ENCODE data around the gene POC1A. TPM values are rescaled to one million over a fixed set of nuclear protein-coding genes. Genes with fewer than 3 reads are reported as not detected.

POC1A gene
- total and polyA plus RNA-seq, 10 donors = 1.6 to 4.4 (median 2.9) TPM

DNA sequence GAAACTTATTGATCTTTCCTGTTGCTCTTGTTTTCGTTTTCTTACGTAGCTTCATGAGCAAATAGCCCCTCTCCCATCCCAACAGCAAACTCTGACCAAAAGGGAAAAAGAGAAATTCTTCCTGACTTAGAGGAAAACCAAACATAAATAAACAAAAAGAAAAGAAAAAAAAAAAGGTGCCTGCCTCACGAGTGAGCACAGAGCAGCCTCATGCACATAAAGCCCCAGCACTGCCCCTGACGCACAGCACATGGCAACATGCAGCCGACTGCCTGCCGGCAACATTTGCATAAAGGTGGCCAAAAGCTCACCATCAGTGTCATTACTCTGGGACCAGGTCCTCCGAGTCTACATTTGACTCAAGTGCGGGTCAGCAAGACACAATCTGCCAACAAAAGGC lies 6.4 kb downstream of the POC1A start:
- H3K4me1 ChIP-seq = peaks cover 0 to 14% (median 8%) of the 10 kb centered on the region in 6 donors
- TF ChIP-seq POLR2AphosphoS5 (IDR thresholded peaks at IDR 0.05) (no peak), CTCF (IDR thresholded peaks at IDR 0.05 in 8 of 11, conservative IDR thresholded peaks at IDR 0.05 in 3 of 11) (no peak), POLR2A (IDR thresholded peaks at IDR 0.05) (no peak)
- intact Hi-C loops (cut with DNase I; ENCODE audit: low total_unique reads) = no loop called here
- H3K27ac ChIP-seq = no peak overlapping the region
- peaks cover 0 to 51% (median 0%) of the 10 kb centered on the region in 6 donors for H3K36me3 ChIP-seq
- WGBS, 5 donors = 91 to 94% (median 93%) methylated on average over 8 of the region's 8 CpGs
- peak; percentile 23 for DNase-seq
- no peaks in the 10 kb centered on the region for H3K27me3 ChIP-seq (replicated peaks in 1 of 7)
- H3K4me3 ChIP-seq = no peak overlapping the region
- H3K9me3 ChIP-seq = no peaks in the 10 kb centered on the region

DNA sequence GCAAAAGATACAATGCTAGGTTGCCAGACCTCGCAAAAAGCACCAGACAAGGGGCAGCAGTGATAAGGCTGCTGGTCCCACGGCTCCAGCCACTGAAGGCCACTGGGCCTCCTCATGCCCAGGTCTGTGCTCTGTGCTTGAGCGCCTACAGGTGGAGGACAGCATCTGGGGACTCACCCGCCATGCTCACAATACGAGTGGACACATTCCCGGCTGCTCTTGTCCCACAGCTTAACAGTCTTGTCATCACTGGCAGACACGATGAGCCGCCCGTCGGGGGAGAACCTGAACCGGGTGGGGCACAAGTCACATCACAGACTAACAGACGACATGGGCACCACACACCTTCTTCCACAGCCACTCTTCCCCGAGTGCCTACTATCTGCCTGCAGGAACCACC lies 7.4 kb downstream of the POC1A start:
- Histone ChIP-seq H3K27me3 (replicated peaks in 1 of 7) (no peaks in the 10 kb centered on the region), H3K9me3 (no peaks in the 10 kb centered on the region), H3K36me3 (peaks cover 0 to 60% (median 0%) of the 10 kb centered on the region in 6 donors), H3K27ac (no peak overlapping the region), H3K4me3 (no peak overlapping the region), H3K4me1 (peaks cover 0 to 11% (median 8%) of the 10 kb centered on the region in 6 donors)
- WGBS, 5 donors = 94 to 97% (median 96%) methylated on average over 12 to 13 of the region's 13 CpGs
- TF ChIP-seq CTCF (IDR thresholded peaks at IDR 0.05 in 8 of 11, conservative IDR thresholded peaks at IDR 0.05 in 3 of 11) = no peak
- intact Hi-C loops (cut with DNase I; ENCODE audit: low total_unique reads) = no loop called here
- peak; percentile 55 for DNase-seq

DNA sequence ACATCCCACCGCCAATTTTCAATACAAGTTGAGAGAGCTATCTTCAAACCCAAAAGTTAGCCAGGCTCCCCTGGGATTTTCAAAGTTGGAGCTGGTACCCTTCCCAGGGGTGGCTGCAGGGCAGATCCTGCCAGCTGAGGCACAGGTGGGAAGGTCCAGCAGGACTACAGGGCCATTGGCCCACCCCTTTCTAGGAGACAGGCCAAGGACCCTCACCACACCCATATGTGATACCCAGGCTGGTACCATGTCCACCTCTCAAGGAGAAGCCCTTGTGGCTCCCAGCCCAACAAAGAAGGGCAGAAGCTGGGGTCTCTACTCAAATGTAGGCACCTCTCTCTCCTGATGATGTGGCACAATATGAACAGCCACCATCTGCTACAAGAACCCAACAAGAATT lies 8.0 kb downstream of the POC1A start:
- WGBS, 5 donors = 90 to 100% (median 96%) methylated on average over 1 of the region's 1 CpG
- Histone ChIP-seq H3K4me1 (peaks cover 0 to 11% (median 8%) of the 10 kb centered on the region in 6 donors), H3K9me3 (no peaks in the 10 kb centered on the region), H3K27ac (no peak overlapping the region), H3K27me3 (replicated peaks in 1 of 7) (no peaks in the 10 kb centered on the region), H3K4me3 (no peak overlapping the region), H3K36me3 (peaks cover 0 to 66% (median 0%) of the 10 kb centered on the region in 6 donors)
- intact Hi-C loops (cut with DNase I; ENCODE audit: low total_unique reads) = no loop called here
- DNase-seq = peak; percentile 30
- TF ChIP-seq POLR2A (IDR thresholded peaks at IDR 0.05) (no peak), CTCF (IDR thresholded peaks at IDR 0.05 in 8 of 11, conservative IDR thresholded peaks at IDR 0.05 in 3 of 11) (no peak), POLR2AphosphoS5 (IDR thresholded peaks at IDR 0.05) (no peak)

- intact Hi-C loops (cut with DNase I; ENCODE audit: low total_unique reads) = no loop called here
- DNase-seq = peak; percentile 53
- WGBS, 5 donors = 95 to 100% (median 96%) methylated on average over 8 of the region's 8 CpGs
- Histone ChIP-seq H3K9me3 (no peaks in the 10 kb centered on the region), H3K36me3 (peaks cover 0 to 71% (median 0%) of the 10 kb centered on the region in 6 donors), H3K27me3 (replicated peaks in 1 of 7) (no peaks in the 10 kb centered on the region), H3K27ac (no peak overlapping the region), H3K4me1 (peaks cover 0 to 11% (median 8%) of the 10 kb centered on the region in 6 donors), H3K4me3 (no peak overlapping the region)
- TF ChIP-seq CTCF (IDR thresholded peaks at IDR 0.05 in 8 of 11, conservative IDR thresholded peaks at IDR 0.05 in 3 of 11) = no peak
- no peak for TF ChIP-seq POLR2A (IDR thresholded peaks at IDR 0.05)
- no peak for TF ChIP-seq POLR2AphosphoS5 (IDR thresholded peaks at IDR 0.05)
Observed at GRCh38 chr3:52145736-52146110, 8.5 kb downstream of the POC1A start.
